Stimulated activated CD4-positive, alpha-beta T cell treated with anti-CD3 and anti-CD28 coated beads, Interleukin-12 subunit alpha, Interleukin-12 subunit beta, amount 100 ng/mL, for 48 hours (primary cell): ENCODE results near the gene APCDD1.

ENCODE experiments used
- DNase-seq, 3 donors: peaks; one replicate each; pipeline ENCODE4 v3.0.0-alpha.2; 2020; ENCODE audit warnings: low read depth in 2 of 3, low spot score in 1 of 3

The APCDD1 gene

GRCh38 chr18:10431680-10432079, 22.8 kb upstream of the APCDD1 start:
- no peak for DNase-seq

GRCh38 chr18:10432781-10433180, 21.7 kb upstream of the APCDD1 start:
- DNase-seq, result no peak

- DNase-seq, result no peak
Measured at GRCh38 chr18:10436160-10436559, 18.3 kb upstream of the APCDD1 start.

GRCh38 chr18:10437837-10438236, 16.6 kb upstream of the APCDD1 start:
- no peak for DNase-seq

GRCh38 chr18:10439898-10440297, 14.5 kb upstream of the APCDD1 start:
- no peak for DNase-seq

GRCh38 chr18:10440884-10441283, 13.6 kb upstream of the APCDD1 start:
- no peak for DNase-seq

- DNase-seq, result no peak
Measured at GRCh38 chr18:10441472-10441871, 13.0 kb upstream of the APCDD1 start.

GRCh38 chr18:10442551-10442971, 11.9 kb upstream of the APCDD1 start:
- DNase-seq, result no peak

GRCh38 chr18:10443001-10443400, 11.4 kb upstream of the APCDD1 start:
- DNase-seq, result no peak

GRCh38 chr18:10444314-10445006, 10.0 kb upstream of the APCDD1 start:
- DNase-seq, result no peak

GRCh38 chr18:10449396-10449795, 5.0 kb upstream of the APCDD1 start:
- no peak for DNase-seq

- DNase-seq, result no peak
Measured at GRCh38 chr18:10450986-10451385, 3.4 kb upstream of the APCDD1 start.

GRCh38 chr18:10453261-10453805, 1.1 kb upstream of the APCDD1 start:
- DNase-seq, result no peak

GRCh38 chr18:10454681-10455557, 484 bp downstream of the APCDD1 start:
- no peak for DNase-seq

- DNase-seq, result no peak
Measured at GRCh38 chr18:10455726-10456453, 1.5 kb downstream of the APCDD1 start.

GRCh38 chr18:10456718-10457117, 2.3 kb downstream of the APCDD1 start:
- no peak for DNase-seq

GRCh38 chr18:10457128-10457527, 2.7 kb downstream of the APCDD1 start:
- DNase-seq, result no peak

- no peak for DNase-seq
Measured at GRCh38 chr18:10457767-10458166, 3.3 kb downstream of the APCDD1 start.

GRCh38 chr18:10458691-10459090, 4.3 kb downstream of the APCDD1 start:
- no peak for DNase-seq

GRCh38 chr18:10459587-10459986, 5.2 kb downstream of the APCDD1 start:
- DNase-seq, result no peak

GRCh38 chr18:10460414-10461018, 6.1 kb downstream of the APCDD1 start:
- no peak for DNase-seq
